ENCODE data around the gene SLC25A21.
"Not testable (repeated sequence)": the region's sequence is repeated elsewhere in the genome, so short reads cannot be mapped to it uniquely, and the experiment has no call there.

Gene SLC25A21

GRCh38 chr14:36702474-36702873, 469.9 kb downstream of the SLC25A21 start:
- DNase-seq (ENCODE audit: low spot score) = no peak

GRCh38 chr14:36701132-36701531, 471.3 kb downstream of the SLC25A21 start:
- DNase-seq (ENCODE audit: low spot score) = no peak

- DNase-seq (ENCODE audit: low spot score) = no peak
Measured at GRCh38 chr14:36700651-36701050, 471.8 kb downstream of the SLC25A21 start.

GRCh38 chr14:36699420-36699819, 473.0 kb downstream of the SLC25A21 start:
- DNase-seq (ENCODE audit: low spot score) = not testable (repeated sequence)

- no peak for DNase-seq (ENCODE audit: low spot score)
Measured at GRCh38 chr14:36690311-36691040, 481.9 kb downstream of the SLC25A21 start.

GRCh38 chr14:36684946-36685345, 487.5 kb downstream of the SLC25A21 start:
- no peak for DNase-seq (ENCODE audit: low spot score)

- no peak for DNase-seq (ENCODE audit: low spot score)
Measured at GRCh38 chr14:36683083-36683724, 489.2 kb downstream of the SLC25A21 start.

- DNase-seq (ENCODE audit: low spot score) = no peak
Measured at GRCh38 chr14:36682338-36682737, 490.1 kb downstream of the SLC25A21 start.

GRCh38 chr14:36676236-36676635, 496.2 kb downstream of the SLC25A21 start:
- no peak for DNase-seq (ENCODE audit: low spot score)

GRCh38 chr14:36675581-36675980, 496.8 kb downstream of the SLC25A21 start:
- DNase-seq (ENCODE audit: low spot score) = no peak

GRCh38 chr14:36674659-36675058, 497.7 kb downstream of the SLC25A21 start:
- no peak for DNase-seq (ENCODE audit: low spot score)

- no peak for DNase-seq (ENCODE audit: low spot score)
Measured at GRCh38 chr14:36672095-36672494, 500.3 kb downstream of the SLC25A21 start.

GRCh38 chr14:36671149-36671548, 501.3 kb downstream of the SLC25A21 start:
- no peak for DNase-seq (ENCODE audit: low spot score)

GRCh38 chr14:36667679-36668078, 504.7 kb downstream of the SLC25A21 start:
- no peak for DNase-seq (ENCODE audit: low spot score)

- DNase-seq (ENCODE audit: low spot score) = no peak
Measured at GRCh38 chr14:36666416-36667206, 505.8 kb downstream of the SLC25A21 start.

- no peak for DNase-seq (ENCODE audit: low spot score)
Measured at GRCh38 chr14:36665887-36666415, 506.5 kb downstream of the SLC25A21 start.

GRCh38 chr14:36664322-36665193, 507.8 kb downstream of the SLC25A21 start:
- DNase-seq (ENCODE audit: low spot score) = no peak

GRCh38 chr14:36663404-36664321, 508.7 kb downstream of the SLC25A21 start:
- no peak for DNase-seq (ENCODE audit: low spot score)

GRCh38 chr14:36662543-36663403, 509.6 kb downstream of the SLC25A21 start:
- no peak for DNase-seq (ENCODE audit: low spot score)

GRCh38 chr14:36662258-36662542, 510.2 kb downstream of the SLC25A21 start:
- no peak for DNase-seq (ENCODE audit: low spot score)

Measured in pons (tissue), 1 donor.